22Rv1 (cell line): ENCODE data around the gene ALPL.

Experiments used
- CTCF ChIP-seq: fragments of 450-650 bp; IDR thresholded peaks from 2 replicates; pipeline ENCODE4 v1.5.1; 2017; ENCODE audit warnings: mild to moderate bottlenecking
- ZFX ChIP-seq: fragments of 450-650 bp; IDR thresholded peaks from 2 replicates; pipeline ENCODE4 v1.6.1; 2017; ENCODE audit warnings: antibody characterized with exemption, borderline replicate concordance

DNA sequence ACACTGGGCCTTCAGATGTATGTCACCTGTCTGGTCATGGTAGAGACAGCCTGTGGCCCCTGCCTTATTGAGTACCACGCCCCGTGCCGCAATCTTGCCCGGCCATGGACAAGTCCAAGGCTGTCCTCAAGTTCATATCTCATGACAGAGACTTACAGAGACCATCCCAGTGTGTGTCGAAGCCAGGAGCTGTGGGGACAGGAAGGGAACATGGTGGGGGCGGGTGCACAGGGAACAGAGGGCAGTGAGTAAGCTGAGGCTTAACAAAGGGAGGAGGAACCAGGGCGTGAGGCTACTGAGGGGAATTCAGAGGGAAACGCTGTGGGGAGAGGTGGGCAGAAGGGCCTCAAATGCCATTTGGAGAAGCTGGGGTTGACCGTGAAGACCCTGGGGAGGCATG is 75.8 kb downstream of the ALPL start:
- TF ChIP-seq CTCF (no peak), ZFX (no peak)
